ENCODE measurements around the gene KLF6.

- TF ChIP-seq EZH2phosphoT487 (IDR thresholded peaks at IDR 0.05; ENCODE audit: low read depth) (no peak), CTCF (IDR thresholded peaks at IDR 0.05; ENCODE audit: low read depth, low read length) (no peak)
Measured at GRCh38 chr10:3822541-3823330, 37.7 kb upstream of the KLF6 start.
